PC-9 (cell line): ENCODE data around the gene FOXP1. TPM values are rescaled to one million over a fixed set of nuclear protein-coding genes. Genes with fewer than 3 reads are reported as not detected.

Source experiments
- BruUV-seq: library from RNA; stranded (reverse); fragments of 400-500 nt; replicated peaks from 2 replicates; lab custom pipeline; 2021; lab: Mats Ljungman, UMichigan
- CTCF ChIA-PET: fragments of 300-600 bp; sonication (Branson Sonifier 250); formaldehyde crosslinking; loops from one replicate; lab custom pipeline; 2022; ENCODE audit warnings: antibody characterized with exemption; lab: Charles Lee
- POLR2A ChIA-PET: fragments of 300-600 bp; sonication (Branson Sonifier 250); formaldehyde crosslinking; loops from one replicate; lab custom pipeline; 2022; ENCODE audit warnings: antibody characterized with exemption; ENCODE audit not compliant: unreplicated experiment; lab: Charles Lee
- DNase-seq, 2 experiments: peaks; one replicate each; pipeline versions ENCODE4 v3.0.0 to v3.0.0-alpha.2; 2015 to 2022; ENCODE audit warnings: mixed read lengths in 1 of 2
- H2AFZ ChIP-seq: fragments of 200-600 bp; sonication (generic); 2 replicates; pipeline ENCODE4 v1.8.1; 2017; ENCODE audit warnings: antibody characterized with exemption
- H3F3A ChIP-seq: fragments of 200-600 bp; sonication (generic); 2 replicates; pipeline ENCODE4 v1.8.1; 2017; ENCODE audit warnings: antibody characterized with exemption, mild to moderate bottlenecking, low read depth; ENCODE audit not compliant: insufficient read depth
- H3K27ac ChIP-seq: fragments of 200-600 bp; sonication (generic); 2 replicates; pipeline ENCODE4 v1.6.1; 2016; ENCODE audit warnings: mixed run types
- H3K27me3 ChIP-seq: fragments of 200-600 bp; sonication (generic); 2 replicates; pipeline ENCODE4 v1.6.1; 2016; ENCODE audit warnings: low read depth, mixed run types; ENCODE audit not compliant: insufficient read depth
- H3K36me3 ChIP-seq: fragments of 200-600 bp; sonication (generic); 2 replicates; pipeline ENCODE4 v1.6.1; 2016; ENCODE audit warnings: low read depth, mixed run types
- H3K4me1 ChIP-seq: fragments of 200-600 bp; sonication (generic); replicated peaks from 2 replicates; pipeline ENCODE4 v1.6.1; 2016; ENCODE audit warnings: mixed run types; ENCODE audit not compliant: insufficient read depth
- H3K4me2 ChIP-seq: fragments of 200-600 bp; sonication (generic); 2 replicates; pipeline ENCODE4 v1.6.1; 2017; ENCODE audit warnings: mixed run types
- H3K4me3 ChIP-seq: fragments of 200-600 bp; sonication (generic); 2 replicates; pipeline ENCODE4 v1.6.1; 2016; ENCODE audit warnings: mixed run types
- H3K79me2 ChIP-seq: fragments of 200-600 bp; sonication (generic); 2 replicates; pipeline ENCODE4 v1.6.1; 2017; ENCODE audit warnings: low read depth, mixed run types
- H3K9me2 ChIP-seq: fragments of 200-600 bp; sonication (generic); 2 replicates; pipeline ENCODE4 v1.8.1; 2017; ENCODE audit warnings: mild to moderate bottlenecking; ENCODE audit not compliant: insufficient read depth
- H3K9me3 ChIP-seq: fragments of 200-600 bp; sonication (generic); 2 replicates; pipeline ENCODE4 v1.8.1; 2016; ENCODE audit warnings: low read depth; ENCODE audit not compliant: insufficient read depth
- H4K20me1 ChIP-seq: fragments of 200-600 bp; sonication (generic); 2 replicates; pipeline ENCODE4 v1.8.1; 2017; ENCODE audit not compliant: insufficient read depth
- CTCF ChIP-seq: fragments of 200-600 bp; sonication (generic); conservative IDR thresholded peaks from 2 replicates; pipeline ENCODE4 v1.6.1; 2017; ENCODE audit warnings: mixed run types, antibody characterized with exemption, mild to moderate bottlenecking, moderate library complexity
- EZH2 ChIP-seq: fragments of 200-600 bp; sonication (generic); IDR thresholded peaks from 2 replicates; pipeline ENCODE4 v1.8.0; 2017; ENCODE audit warnings: antibody characterized with exemption, low read depth
- intact Hi-C: fragments of 100-400 bp; cut with micrococcal nuclease; formaldehyde crosslinking; loops from one replicate; pipeline ENCODE4 v1.10.0; 2022; ENCODE audit not compliant: unreplicated experiment
- total RNA-seq: library from RNA; stranded (reverse); gene quantifications from 2 replicates; pipeline ENCODE4 v1.2.3, GENCODE V29; 2021

Gene FOXP1
- total RNA-seq, 1 experiment from 2014 or later: 33.3 TPM

GRCh38 chr3:71468311-71469137, 115.0 kb downstream of the FOXP1 start:
- TF ChIP-seq EZH2: no peak
- TF ChIP-seq CTCF: no peak
- Histone ChIP-seq H4K20me1 (no peaks in the 10 kb centered on the region), H3K4me1 (peaks cover 13% of the 10 kb centered on the region), H3K79me2 (no peaks in the 10 kb centered on the region), H3K9me2 (no peaks in the 10 kb centered on the region), H3K9me3 (no peaks in the 10 kb centered on the region), H3K4me3 (no peak overlapping the region), H3F3A (no peaks in the 10 kb centered on the region), H3K27ac (no peak overlapping the region), H2AFZ (no peak overlapping the region), H3K4me2 (no peak overlapping the region), H3K27me3 (no peaks in the 10 kb centered on the region), H3K36me3 (no peaks in the 10 kb centered on the region)
- intact Hi-C loops: no loop called here
- no peak for DNase-seq
- no TSS peak for BruUV-seq
- ChIA-PET CTCF (no interaction called here), POLR2A (no interaction called here)

- intact Hi-C loops: no loop called here
- TF ChIP-seq CTCF (no peak), EZH2 (no peak)
- no peaks in the 10 kb centered on the region for H3K36me3 ChIP-seq
- H4K20me1 ChIP-seq: no peaks in the 10 kb centered on the region
- DNase-seq: peak; percentile 59 to 67
- H3K4me2 ChIP-seq: peak overlapping the region; percentile 67
- H2AFZ ChIP-seq: no peak overlapping the region
- POLR2A ChIA-PET: interaction anchor here (0.5 to 0.6 kb wide), 3 partner anchors 14 to 29 kb away, joined by 3 to 9 read pairs (median 5); no protein-coding TSS in a partner anchor
- H3K4me1 ChIP-seq: peaks cover 28% of the 10 kb centered on the region
- peak overlapping the region; percentile 41 for H3K27ac ChIP-seq
- no peaks in the 10 kb centered on the region for H3K27me3 ChIP-seq
- BruUV-seq: no TSS peak
- peak overlapping the region; percentile 15; the same call in 1 of the 2 replicates for H3K4me3 ChIP-seq
- H3K9me2 ChIP-seq: no peaks in the 10 kb centered on the region
- CTCF ChIA-PET: no interaction called here
- peaks cover 13% of the 10 kb centered on the region; the same call in 1 of the 2 replicates for H3F3A ChIP-seq
- no peaks in the 10 kb centered on the region for H3K79me2 ChIP-seq
- H3K9me3 ChIP-seq: no peaks in the 10 kb centered on the region
These were observed 117.0 kb downstream of the FOXP1 start for GRCh38 chr3:71466483-71466882.

GRCh38 chr3:71465371-71466036, 118.0 kb downstream of the FOXP1 start:
- peaks cover 17% of the 10 kb centered on the region; the same call in 1 of the 2 replicates for H3F3A ChIP-seq
- TF ChIP-seq CTCF (no peak), EZH2 (no peak)
- POLR2A ChIA-PET: no interaction called here
- DNase-seq: no peak
- CTCF ChIA-PET: no interaction called here
- no peak overlapping the region for H3K27ac ChIP-seq
- H3K9me3 ChIP-seq: no peaks in the 10 kb centered on the region
- H3K79me2 ChIP-seq: no peaks in the 10 kb centered on the region
- H3K36me3 ChIP-seq: no peaks in the 10 kb centered on the region
- no TSS peak for BruUV-seq
- no peaks in the 10 kb centered on the region for H4K20me1 ChIP-seq
- H3K9me2 ChIP-seq: no peaks in the 10 kb centered on the region
- H2AFZ ChIP-seq: no peak overlapping the region
- no peak overlapping the region for H3K4me2 ChIP-seq
- peaks cover 33% of the 10 kb centered on the region for H3K4me1 ChIP-seq
- intact Hi-C loops: no loop called here
- H3K27me3 ChIP-seq: no peaks in the 10 kb centered on the region
- no peak overlapping the region for H3K4me3 ChIP-seq
